Esophagus squamous epithelium (tissue), 4 donors: ENCODE data around the gene C10orf67.
"Not testable (repeated sequence)": the region's sequence is repeated elsewhere in the genome, so short reads cannot be mapped to it uniquely, and the experiment has no call there.

ENCODE experiments used
- POLR2A ChIP-seq, 4 donors: fragments of 450-650 bp; IDR thresholded peaks; one replicate each; pipeline ENCODE4 v1.6.1; 2017; ENCODE audit warnings: antibody characterized with exemption in 4 of 4, mild to moderate bottlenecking in 4 of 4, moderate library complexity in 3 of 4
- TF ChIP-seq, protein P1 (sequence below), 6 experiments: fragments of 450-650 bp in 4 of 6; fragments of 200-600 bp in 2 of 6; sonication (generic) in 2 of 6; IDR thresholded peaks; one replicate each; pipeline ENCODE4 v1.5.1; 2016 to 2019; ENCODE audit warnings: antibody characterized with exemption in 6 of 6, mild to moderate bottlenecking in 4 of 6, moderate library complexity in 4 of 6

DNA sequence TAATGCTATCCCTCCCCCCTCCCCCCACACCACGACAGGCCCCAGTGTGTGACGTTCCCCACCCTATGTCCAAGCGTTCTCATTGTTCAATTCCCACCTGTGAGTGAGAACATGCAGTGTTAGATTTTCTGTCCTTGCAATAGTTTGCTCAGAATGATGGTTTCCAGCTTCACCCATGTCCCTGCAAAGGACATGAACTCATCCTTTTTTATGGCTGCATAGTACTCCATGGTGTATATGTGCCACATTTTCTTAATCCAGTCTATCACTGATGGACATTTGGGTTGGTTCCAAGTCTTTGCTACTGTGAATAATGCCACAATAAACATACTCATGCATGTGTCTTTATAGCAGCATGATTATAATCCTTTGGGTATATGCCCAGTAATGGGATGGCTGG is 42.9 kb upstream of the C10orf67 start:
- TF ChIP-seq, protein P1, sequence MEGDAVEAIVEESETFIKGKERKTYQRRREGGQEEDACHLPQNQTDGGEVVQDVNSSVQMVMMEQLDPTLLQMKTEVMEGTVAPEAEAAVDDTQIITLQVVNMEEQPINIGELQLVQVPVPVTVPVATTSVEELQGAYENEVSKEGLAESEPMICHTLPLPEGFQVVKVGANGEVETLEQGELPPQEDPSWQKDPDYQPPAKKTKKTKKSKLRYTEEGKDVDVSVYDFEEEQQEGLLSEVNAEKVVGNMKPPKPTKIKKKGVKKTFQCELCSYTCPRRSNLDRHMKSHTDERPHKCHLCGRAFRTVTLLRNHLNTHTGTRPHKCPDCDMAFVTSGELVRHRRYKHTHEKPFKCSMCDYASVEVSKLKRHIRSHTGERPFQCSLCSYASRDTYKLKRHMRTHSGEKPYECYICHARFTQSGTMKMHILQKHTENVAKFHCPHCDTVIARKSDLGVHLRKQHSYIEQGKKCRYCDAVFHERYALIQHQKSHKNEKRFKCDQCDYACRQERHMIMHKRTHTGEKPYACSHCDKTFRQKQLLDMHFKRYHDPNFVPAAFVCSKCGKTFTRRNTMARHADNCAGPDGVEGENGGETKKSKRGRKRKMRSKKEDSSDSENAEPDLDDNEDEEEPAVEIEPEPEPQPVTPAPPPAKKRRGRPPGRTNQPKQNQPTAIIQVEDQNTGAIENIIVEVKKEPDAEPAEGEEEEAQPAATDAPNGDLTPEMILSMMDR (IDR thresholded peaks at IDR 0.05) = not testable (repeated sequence)
- TF ChIP-seq POLR2A (IDR thresholded peaks at IDR 0.05) = not testable (repeated sequence)
